ENCODE measurements around the gene FAM8A1.

Gene FAM8A1

GRCh38 chr6:17633465-17634188 lies 33.5 kb downstream of the FAM8A1 start:
- H3K9ac ChIP-seq (ENCODE audit: low read depth, low read length), result no peak overlapping the region
- no peak overlapping the region for H3K4me2 ChIP-seq (ENCODE audit: low read length)
- H3K4me1 ChIP-seq (ENCODE audit: control insufficient read depth, insufficient read depth, low read length), result peaks cover 7% of the 10 kb centered on the region
- no peaks in the 10 kb centered on the region for H3K27me3 ChIP-seq (ENCODE audit: control insufficient read depth, insufficient read depth, low read length)
- H3K36me3 ChIP-seq (ENCODE audit: insufficient read depth, low read length), result peaks cover 58% of the 10 kb centered on the region
- H3K9me3 ChIP-seq (replicated peaks; ENCODE audit: low read length), result no peaks in the 10 kb centered on the region
- H3K4me3 ChIP-seq (ENCODE audit: low read length), result no peak overlapping the region

GRCh38 chr6:17635568-17635967 lies 35.5 kb downstream of the FAM8A1 start:
- H3K4me2 ChIP-seq (ENCODE audit: low read length), result no peak overlapping the region
- H3K4me1 ChIP-seq (ENCODE audit: control insufficient read depth, insufficient read depth, low read length), result peaks cover 13% of the 10 kb centered on the region
- no peak overlapping the region for H3K9ac ChIP-seq (ENCODE audit: low read depth, low read length)
- no peak overlapping the region for H3K4me3 ChIP-seq (ENCODE audit: low read length)
- H3K36me3 ChIP-seq (ENCODE audit: insufficient read depth, low read length), result peaks cover 54% of the 10 kb centered on the region
- H3K9me3 ChIP-seq (replicated peaks; ENCODE audit: low read length), result no peaks in the 10 kb centered on the region
- H3K27me3 ChIP-seq (ENCODE audit: control insufficient read depth, insufficient read depth, low read length), result no peaks in the 10 kb centered on the region

GRCh38 chr6:17638212-17638715 lies 38.2 kb downstream of the FAM8A1 start:
- Histone ChIP-seq H3K36me3 (ENCODE audit: insufficient read depth, low read length) (peaks cover 50% of the 10 kb centered on the region), H3K4me2 (ENCODE audit: low read length) (no peak overlapping the region), H3K4me1 (ENCODE audit: control insufficient read depth, insufficient read depth, low read length) (peaks cover 13% of the 10 kb centered on the region), H3K9me3 (replicated peaks; ENCODE audit: low read length) (no peaks in the 10 kb centered on the region), H3K27me3 (ENCODE audit: control insufficient read depth, insufficient read depth, low read length) (no peaks in the 10 kb centered on the region), H3K4me3 (ENCODE audit: low read length) (no peak overlapping the region), H3K9ac (ENCODE audit: low read depth, low read length) (no peak overlapping the region)

DNA sequence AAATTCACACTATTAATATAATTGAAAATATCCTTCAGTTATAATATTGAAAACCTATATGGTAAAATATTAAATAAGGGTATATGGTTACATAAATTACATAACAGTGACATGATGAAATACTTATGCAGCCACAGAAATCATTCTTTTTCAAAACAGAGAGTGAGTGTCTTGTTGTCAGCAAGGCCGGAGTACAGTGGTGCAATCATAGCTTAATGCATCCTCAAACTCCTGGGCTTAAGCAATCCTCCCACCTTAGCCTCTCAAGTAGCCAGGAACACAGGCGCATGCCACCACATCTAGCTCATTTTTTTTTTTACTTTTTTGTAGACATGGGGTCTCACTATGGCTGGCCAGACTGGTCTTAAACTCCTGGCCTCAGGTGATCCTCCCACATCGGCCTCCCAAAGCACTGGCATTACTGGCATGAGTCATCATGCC lies 40.4 kb downstream of the FAM8A1 start:
- Histone ChIP-seq H3K36me3 (ENCODE audit: insufficient read depth, low read length) (peaks cover 57% of the 10 kb centered on the region), H3K9me3 (replicated peaks; ENCODE audit: low read length) (no peaks in the 10 kb centered on the region), H3K4me3 (ENCODE audit: low read length) (no peak overlapping the region), H3K4me2 (ENCODE audit: low read length) (no peak overlapping the region), H3K4me1 (ENCODE audit: control insufficient read depth, insufficient read depth, low read length) (peaks cover 13% of the 10 kb centered on the region), H3K27me3 (ENCODE audit: control insufficient read depth, insufficient read depth, low read length) (no peaks in the 10 kb centered on the region), H3K9ac (ENCODE audit: low read depth, low read length) (no peak overlapping the region)

DNA sequence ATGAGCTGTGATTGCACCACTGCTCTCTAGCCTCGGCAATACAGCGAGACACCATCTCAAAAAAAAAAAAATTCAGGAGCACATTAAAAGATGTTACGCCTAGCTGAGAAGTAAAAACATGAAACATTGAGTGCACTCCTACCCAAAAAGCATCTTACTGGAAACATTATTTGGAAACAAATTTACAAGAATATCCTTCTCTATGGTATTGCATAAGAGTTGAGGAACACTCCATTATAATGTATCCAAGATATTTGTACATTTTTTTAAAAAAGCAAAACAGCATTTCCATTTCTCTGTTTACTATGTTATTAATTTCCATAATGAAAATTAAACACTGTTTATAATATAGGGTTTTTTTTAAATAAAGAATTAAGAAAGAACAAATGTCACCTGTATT lies 48.6 kb downstream of the FAM8A1 start:
- H3K27me3 ChIP-seq (ENCODE audit: control insufficient read depth, insufficient read depth, low read length), result no peaks in the 10 kb centered on the region
- no peak overlapping the region for H3K9ac ChIP-seq (ENCODE audit: low read depth, low read length)
- H3K9me3 ChIP-seq (replicated peaks; ENCODE audit: low read length), result no peaks in the 10 kb centered on the region
- peaks cover 66% of the 10 kb centered on the region for H3K36me3 ChIP-seq (ENCODE audit: insufficient read depth, low read length)
- no peak overlapping the region for H3K4me2 ChIP-seq (ENCODE audit: low read length)
- no peak overlapping the region for H3K4me3 ChIP-seq (ENCODE audit: low read length)
- no peaks in the 10 kb centered on the region for H3K4me1 ChIP-seq (ENCODE audit: control insufficient read depth, insufficient read depth, low read length)

- no peak overlapping the region for H3K4me3 ChIP-seq (ENCODE audit: low read length)
- no peak overlapping the region for H3K9ac ChIP-seq (ENCODE audit: low read depth, low read length)
- no peaks in the 10 kb centered on the region for H3K9me3 ChIP-seq (replicated peaks; ENCODE audit: low read length)
- no peak overlapping the region for H3K4me2 ChIP-seq (ENCODE audit: low read length)
- no peaks in the 10 kb centered on the region for H3K27me3 ChIP-seq (ENCODE audit: control insufficient read depth, insufficient read depth, low read length)
- peaks cover 62% of the 10 kb centered on the region for H3K36me3 ChIP-seq (ENCODE audit: insufficient read depth, low read length)
- H3K4me1 ChIP-seq (ENCODE audit: control insufficient read depth, insufficient read depth, low read length), result no peaks in the 10 kb centered on the region
Observed at GRCh38 chr6:17650656-17651309, 50.7 kb downstream of the FAM8A1 start.

DNA sequence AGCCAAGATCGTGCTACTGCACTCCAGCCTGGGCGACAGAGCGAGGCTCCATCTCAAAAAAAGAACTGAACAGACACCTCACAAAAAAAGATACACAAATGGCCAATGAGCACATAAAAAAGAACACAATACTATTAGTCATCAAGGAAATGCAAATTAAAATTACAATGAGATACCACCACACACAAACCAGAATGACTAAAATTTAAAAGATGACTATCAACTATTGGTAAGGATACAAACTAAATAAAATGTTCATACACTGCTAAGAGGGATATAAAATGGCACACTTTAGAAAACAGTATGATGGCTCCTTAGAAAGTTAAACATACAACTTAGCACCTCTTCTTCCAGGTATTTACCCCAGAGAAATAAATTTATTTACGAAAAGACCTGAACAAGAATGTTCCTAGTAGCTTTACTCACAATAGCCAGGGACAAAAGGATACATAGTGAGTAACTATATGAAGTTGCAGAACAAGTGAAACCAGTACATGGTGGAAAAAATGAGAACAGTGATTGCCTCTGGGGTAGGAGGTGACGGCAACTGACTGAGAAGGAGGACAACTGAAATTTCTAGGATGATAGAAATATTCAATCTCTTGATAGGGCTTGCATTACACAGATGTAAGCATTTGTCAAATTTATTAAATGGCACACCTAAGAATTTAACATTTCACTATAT lies 53.2 kb downstream of the FAM8A1 start:
- Histone ChIP-seq H3K4me2 (ENCODE audit: low read length) (no peak overlapping the region), H3K4me1 (ENCODE audit: control insufficient read depth, insufficient read depth, low read length) (no peaks in the 10 kb centered on the region), H3K27me3 (ENCODE audit: control insufficient read depth, insufficient read depth, low read length) (no peaks in the 10 kb centered on the region), H3K36me3 (ENCODE audit: insufficient read depth, low read length) (peaks cover 60% of the 10 kb centered on the region), H3K4me3 (ENCODE audit: low read length) (no peak overlapping the region), H3K9ac (ENCODE audit: low read depth, low read length) (no peak overlapping the region), H3K9me3 (replicated peaks; ENCODE audit: low read length) (no peaks in the 10 kb centered on the region)

GRCh38 chr6:17656092-17656491 lies 56.0 kb downstream of the FAM8A1 start:
- Histone ChIP-seq H3K9me3 (replicated peaks; ENCODE audit: low read length) (no peaks in the 10 kb centered on the region), H3K4me1 (ENCODE audit: control insufficient read depth, insufficient read depth, low read length) (no peaks in the 10 kb centered on the region), H3K4me3 (ENCODE audit: low read length) (no peak overlapping the region), H3K36me3 (ENCODE audit: insufficient read depth, low read length) (peaks cover 52% of the 10 kb centered on the region), H3K9ac (ENCODE audit: low read depth, low read length) (no peak overlapping the region), H3K4me2 (ENCODE audit: low read length) (no peak overlapping the region), H3K27me3 (ENCODE audit: control insufficient read depth, insufficient read depth, low read length) (no peaks in the 10 kb centered on the region)

DNA sequence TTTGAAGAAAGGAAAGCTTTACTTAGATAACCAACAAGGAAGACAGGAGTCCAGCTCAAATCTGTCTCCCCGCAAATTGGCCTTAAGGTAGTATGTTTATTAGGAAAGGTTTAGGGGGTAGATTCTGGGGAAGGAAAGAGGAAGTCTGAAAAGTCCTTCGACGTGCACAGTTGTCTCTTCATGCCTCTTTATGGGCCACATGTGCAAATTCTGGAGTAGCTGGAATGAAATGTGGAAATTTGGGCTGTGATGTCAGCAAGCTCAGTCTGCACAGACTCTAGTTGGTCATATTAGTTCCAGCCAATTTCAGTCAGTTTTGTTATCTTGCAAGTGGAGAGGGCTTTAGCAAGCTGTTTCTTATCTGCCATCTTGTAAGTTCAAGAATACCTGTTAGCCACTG lies 56.5 kb downstream of the FAM8A1 start:
- Histone ChIP-seq H3K36me3 (ENCODE audit: insufficient read depth, low read length) (peaks cover 54% of the 10 kb centered on the region), H3K4me2 (ENCODE audit: low read length) (no peak overlapping the region), H3K9me3 (replicated peaks; ENCODE audit: low read length) (no peaks in the 10 kb centered on the region), H3K4me1 (ENCODE audit: control insufficient read depth, insufficient read depth, low read length) (no peaks in the 10 kb centered on the region), H3K4me3 (ENCODE audit: low read length) (no peak overlapping the region), H3K9ac (ENCODE audit: low read depth, low read length) (no peak overlapping the region), H3K27me3 (ENCODE audit: control insufficient read depth, insufficient read depth, low read length) (no peaks in the 10 kb centered on the region)

Data from skeletal muscle satellite cell (primary cell).